HG02870 (cell line): Measurements from ENCODE around the gene AMOTL1.
"Not testable (repeated sequence)": the region's sequence is repeated elsewhere in the genome, so short reads cannot be mapped to it uniquely, and the experiment has no call there.

ENCODE experiments used
- ATAC-seq: cut with Tn5 transposase; IDR thresholded peaks from one replicate; pipeline ENCODE4 v1.9.1; 2021; ENCODE audit warnings: mild to moderate bottlenecking, moderate library complexity; ENCODE audit not compliant: unreplicated experiment

Gene AMOTL1

DNA sequence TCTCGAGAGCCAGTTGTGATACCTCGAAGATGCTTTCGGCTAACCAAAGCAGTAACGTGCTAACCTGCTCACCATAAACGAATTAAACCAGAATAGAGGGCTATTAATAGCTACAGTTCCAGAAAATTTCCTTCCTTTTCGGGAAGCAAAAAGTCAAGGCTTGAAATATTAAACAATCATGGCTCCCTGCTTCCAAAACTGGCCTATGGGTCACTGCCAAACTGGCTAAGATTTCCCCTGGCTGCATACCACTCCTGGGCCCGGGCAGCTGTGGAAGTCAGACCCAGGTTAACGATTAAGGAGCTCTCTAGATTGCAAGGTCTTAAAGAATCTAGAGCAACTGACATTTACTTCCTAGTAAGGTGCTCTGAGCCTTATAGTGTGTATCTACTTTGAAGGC lies 1.7 kb downstream of the AMOTL1 start:
- no peak for ATAC-seq

DNA sequence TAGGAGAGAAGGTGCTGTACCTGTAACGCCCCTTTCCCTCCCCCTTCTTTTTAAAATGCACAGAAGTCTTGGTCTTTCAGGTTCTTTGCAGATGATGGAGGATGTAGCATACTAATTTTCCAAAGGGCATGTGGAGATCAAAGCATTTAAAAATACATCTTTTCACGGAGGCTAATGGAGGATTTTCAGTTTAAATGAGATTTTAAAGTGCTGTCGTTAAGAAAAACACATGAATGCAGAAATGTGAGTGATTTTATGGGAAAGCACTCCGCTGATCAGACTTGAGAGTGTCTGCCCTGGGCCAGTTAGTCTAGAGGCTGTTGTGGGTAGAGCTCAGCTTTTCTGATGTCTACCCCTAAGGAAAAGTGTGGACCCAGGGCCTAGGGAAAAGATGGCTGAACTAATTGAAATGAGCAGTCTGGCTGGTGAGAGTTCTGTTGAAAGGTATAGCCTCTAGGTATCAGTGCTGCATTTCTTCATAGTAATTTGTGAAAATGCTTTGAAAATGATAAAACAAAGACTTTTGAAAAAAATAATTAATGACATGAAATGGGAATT lies 2.5 kb downstream of the AMOTL1 start:
- no peak for ATAC-seq

DNA sequence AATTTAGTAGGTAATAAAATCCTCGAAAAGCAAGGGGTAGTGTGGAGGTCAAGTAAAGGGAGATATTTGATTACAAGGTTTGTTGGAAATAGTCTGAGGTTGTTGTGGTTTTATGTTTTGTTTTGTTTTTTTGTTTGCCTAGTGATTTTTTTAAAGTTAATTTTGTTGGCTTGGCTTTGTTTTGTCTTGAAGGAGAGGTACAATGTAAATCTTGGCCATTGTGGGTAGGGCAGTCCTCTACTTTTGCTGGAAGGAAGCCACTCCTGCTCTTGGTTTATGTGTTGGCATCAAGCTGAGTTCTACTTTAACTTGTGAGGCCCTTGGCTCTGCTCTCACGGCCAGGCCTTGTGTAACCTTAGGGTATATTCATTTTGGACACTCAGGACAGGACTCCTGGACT lies 3.2 kb downstream of the AMOTL1 start:
- ATAC-seq = no peak

DNA sequence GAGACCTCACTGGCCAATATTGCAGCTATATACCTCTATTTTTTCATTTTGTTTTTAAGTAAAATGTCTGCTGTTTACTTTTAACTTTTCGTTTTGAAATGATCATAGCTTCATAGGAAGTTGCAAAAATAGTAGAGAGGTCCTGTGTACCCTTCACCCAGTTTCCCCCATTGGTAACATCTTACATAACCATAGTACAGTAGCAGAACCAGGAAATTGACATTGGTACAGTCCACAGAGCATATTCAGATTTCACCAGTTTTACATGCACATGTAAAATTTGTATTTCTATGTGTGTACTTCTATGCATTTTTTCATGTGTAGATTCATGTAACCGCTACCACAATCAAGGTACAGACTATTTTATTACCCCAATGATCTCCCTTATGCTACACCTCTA lies 3.8 kb downstream of the AMOTL1 start:
- no peak for ATAC-seq

DNA sequence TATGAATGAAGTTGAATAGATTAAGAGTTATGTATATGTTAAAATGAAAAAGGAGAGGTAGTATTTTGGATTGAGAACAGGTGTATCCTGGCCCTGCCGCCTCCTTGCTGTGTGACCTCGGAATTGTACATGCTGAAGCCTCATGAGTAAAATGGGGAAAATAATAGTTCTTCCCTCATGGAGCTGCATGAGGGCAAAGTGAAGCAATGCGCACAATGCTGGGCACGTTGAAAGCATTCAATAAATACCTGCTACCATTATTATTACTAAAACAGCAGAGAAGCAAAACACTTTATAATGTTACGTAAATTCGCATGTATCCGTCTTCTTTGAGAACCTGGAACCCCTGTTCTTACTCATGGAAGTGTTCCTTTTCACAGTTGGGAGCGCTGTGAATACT lies 5.7 kb downstream of the AMOTL1 start:
- no peak for ATAC-seq

DNA sequence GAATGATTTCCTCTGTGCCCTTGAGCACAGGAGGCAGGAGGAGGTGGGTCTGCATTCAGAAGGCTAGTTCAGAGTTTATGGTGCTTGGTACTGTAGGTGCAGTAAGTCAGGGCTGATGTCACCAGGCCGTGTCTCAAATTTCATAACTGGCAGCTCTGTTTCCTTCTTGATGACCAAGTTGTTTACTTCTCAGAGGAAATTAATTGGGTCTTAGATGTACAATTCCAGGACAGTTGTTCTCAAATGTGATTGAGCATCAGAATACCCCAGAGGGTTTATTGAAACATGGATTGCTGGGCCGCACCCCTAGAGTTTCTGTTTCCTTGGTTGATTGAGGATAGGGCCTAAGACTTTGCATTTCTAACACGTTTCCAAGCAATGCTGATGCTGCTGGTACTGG lies 6.2 kb downstream of the AMOTL1 start:
- ATAC-seq = no peak

DNA sequence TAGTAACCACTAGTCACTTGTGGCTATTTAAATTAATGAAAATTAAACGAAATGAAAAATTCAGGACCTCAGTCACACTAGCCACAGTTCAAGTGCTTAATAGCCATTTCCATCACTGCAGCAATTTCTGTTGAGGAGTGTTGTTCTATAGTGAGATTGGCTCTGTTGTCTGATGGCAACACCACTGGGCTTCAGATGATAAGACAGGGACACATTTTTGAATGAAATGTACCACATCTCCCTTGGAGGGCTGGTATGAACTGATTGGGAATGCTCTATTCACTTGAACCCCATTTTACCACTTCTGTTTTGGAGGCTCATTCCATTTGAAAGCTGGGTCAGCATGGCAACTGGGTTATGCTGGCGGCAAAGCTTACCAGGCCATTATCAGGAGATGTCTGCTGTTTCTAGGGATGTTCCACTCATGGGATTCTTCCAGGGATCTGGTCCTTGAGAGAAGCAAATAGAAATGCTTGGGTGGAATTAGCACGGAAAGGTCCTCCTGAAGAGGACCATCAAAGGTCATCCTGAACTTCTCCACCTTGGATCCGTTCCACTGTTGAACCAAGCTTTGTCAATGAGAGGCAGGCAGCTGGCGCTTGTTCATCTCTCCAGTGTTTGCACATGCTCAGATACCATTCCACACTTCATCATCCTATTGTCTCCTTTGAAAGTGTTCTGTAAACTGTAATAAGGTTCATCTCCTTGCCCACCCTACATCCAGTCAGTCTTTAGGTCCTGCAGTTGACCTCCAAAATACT lies 7.6 kb downstream of the AMOTL1 start:
- no peak for ATAC-seq

DNA sequence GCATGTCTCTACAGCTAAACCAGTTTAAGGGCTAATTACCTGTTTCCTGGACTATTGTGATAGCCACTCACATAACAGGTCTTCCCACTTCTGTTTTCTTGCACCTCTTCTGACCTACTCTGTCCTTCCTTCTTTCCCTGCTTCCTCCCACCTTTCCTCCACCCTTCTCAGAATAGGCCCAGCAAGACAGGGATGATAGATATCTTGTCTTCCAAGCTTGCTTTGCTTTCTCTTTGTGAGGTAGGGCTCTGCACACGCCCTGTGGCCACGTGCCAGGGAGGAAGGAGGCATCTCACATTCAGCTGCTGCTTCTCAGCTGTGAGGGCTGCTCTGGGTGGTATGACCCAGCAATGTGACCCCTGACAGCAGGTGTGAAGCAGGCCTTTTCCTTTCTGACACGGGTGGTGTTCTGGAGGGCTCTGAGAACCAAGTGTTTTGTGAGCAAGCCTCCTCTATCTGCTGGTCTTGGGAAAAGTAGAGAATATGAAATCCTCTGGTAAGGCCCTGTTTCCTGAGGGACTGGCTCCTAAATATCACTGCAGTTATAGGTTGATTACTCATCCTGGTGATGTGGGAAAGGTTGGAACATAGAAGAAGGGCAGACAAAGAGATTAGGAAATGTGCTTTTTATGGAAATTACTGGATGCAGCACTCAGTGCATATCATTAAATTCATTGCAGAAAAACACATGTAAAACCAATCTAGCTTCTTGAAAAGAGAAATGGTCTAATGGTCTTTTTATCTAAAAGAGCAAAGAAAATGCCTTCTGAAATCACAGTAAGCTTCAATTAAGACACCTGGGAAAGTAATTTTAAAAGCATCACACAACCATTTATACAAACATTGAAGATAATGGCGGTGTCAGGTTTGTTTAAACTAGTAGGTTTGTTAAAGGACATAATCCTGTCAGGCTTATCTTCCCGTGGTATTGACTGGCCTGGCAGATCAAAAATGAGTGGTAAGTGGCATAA lies 8.5 kb downstream of the AMOTL1 start:
- no peak for ATAC-seq

DNA sequence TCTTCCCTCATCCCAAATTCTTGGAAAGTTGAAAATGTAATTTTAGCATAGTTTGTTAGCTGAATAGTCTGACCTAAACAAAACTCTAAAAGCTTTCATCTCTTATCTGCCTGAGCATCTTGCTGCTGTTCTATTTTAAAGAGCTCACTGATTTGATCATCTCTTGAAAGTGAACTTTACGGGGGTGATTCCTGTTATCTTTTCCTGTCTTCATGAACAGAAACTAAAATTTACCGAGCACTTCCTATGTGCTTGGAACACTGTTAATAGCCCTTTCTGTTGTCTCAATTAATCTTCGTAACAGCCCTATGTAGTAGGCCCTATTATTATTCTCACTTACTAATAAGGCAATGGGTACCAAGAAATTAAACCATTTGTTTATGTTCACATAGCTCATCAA lies 12.3 kb downstream of the AMOTL1 start:
- ATAC-seq = no peak

DNA sequence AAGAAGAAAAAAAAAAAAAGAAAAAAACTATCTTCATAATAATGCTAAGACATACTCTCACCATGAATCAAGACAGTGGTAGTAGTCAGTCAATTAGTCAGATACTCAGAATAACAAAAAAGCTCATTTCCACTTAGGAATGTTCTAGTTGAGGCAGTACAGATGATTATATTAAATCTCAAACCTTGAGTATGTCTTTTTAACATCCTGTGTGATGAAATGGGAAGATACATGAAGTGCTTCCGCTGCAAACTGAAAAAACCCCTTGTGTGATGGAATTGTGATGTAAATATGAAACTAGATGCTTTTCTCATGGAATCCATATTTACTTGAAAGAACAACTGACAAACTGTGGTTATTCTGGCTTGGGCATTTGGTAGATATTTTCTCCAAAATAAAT lies 13.7 kb downstream of the AMOTL1 start:
- ATAC-seq = no peak

DNA sequence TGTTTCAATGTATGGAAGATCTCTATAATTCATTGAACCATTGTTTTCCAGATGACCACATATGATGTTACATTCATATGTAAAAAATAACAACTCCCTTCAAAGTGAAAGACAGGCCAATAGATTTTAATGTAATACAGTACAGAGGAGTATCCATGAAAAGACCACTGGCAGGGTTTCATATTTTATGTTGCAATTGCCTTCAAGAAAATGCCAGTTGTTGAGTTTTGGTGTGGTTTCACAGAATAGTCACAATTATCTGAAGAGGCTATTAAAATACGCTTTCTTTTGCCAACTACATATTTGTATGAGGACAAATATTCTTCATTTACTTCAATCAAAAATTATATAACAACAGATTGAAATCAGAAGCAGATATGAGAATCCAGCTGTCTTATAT lies 14.3 kb downstream of the AMOTL1 start:
- no peak for ATAC-seq

DNA sequence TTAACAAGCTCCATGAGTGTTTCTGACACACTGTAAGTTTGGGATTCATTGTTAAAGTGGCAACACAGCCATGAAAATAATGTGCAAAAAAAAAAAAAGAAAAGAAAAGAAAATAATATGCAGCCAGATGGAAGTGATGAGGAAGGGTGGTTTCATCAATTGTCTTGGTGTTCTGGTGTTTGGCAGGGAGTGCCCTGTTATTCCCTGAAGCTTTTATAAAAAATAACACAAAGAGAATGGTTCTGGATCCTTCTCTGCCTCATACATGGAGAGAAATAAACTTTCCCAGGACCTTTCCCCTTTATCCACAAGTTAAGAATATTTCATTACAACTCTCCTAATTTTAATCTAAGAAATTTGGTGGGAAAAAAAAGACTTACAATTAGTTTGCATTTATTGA lies 16.7 kb downstream of the AMOTL1 start:
- no peak for ATAC-seq

DNA sequence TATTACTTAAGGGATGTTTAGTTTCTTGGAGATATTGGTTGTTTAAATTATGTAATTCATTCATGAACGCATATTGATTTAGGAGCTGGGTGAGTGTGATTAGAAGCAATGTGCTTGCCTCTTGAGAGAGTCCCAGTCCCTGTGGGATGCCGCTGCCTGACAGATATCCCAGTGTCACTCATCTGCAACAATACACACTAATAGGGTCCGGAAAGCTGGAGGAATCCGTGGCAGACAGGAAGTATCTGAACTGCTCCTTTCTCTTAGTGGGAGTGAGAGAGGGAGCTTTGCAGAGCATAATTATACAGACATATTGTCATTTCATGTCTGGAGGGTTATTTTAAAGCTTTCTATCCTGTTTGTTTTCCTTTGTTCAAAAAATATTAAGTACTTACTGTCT lies 17.4 kb downstream of the AMOTL1 start:
- ATAC-seq = no peak

DNA sequence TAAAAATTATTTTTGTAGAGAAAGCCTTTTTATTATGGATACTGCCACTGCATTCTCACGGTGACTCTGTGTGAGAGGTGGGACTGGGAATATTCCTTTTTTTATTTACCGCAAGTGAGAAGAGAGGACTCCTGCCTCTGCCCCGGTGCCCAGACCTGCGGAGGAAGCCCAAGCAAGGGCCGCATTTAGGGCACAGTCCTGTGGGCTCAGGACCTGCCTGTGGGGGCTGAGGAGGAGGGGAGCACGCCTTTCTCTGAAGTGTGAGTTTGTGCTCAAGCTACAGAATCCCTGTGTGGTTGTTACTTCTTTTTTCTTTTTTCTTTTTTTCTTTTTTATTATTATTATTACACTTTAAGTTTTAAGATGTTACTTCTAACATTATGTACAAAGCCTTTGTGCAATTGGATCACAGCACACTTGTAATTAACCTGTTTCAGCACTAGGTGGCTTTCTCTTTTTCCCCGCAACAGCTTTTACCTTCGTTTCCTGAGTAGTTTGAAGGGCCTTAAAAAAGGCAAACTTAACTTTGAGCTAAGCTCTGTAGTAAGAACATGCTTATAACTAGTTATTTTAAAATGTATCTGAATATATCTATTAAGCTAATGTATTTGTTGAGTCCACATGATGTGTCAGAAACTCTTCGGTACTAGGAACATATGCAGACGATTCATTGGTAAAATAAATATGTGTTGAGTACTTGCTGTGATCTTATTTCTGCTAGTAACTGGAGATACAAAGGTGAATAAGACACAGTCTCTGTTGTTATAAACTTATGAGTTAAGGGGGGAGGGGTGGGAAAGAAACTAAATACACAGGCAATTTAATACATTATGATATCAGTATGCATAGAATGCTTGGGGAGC lies 18.3 kb downstream of the AMOTL1 start:
- ATAC-seq = peak; percentile 84

DNA sequence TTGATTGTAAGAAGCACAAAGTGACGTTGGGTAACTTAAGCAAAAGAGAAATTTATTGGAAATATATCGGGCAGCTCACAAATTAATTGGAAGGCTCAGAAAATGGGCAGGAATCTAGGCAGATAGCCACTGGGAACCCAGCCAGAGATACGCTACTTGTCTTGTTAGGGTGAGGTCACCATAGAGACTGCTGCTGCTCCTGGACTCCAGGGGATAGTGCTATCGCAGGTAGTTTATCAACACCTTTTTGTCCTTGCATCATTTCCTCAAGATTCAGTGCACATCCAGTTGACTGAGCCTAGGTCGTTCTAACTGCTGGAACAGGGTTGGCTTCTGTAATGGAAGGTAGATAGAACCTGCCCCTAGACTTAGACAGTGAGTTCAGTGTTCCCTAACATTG lies 19.6 kb downstream of the AMOTL1 start:
- ATAC-seq = no peak

DNA sequence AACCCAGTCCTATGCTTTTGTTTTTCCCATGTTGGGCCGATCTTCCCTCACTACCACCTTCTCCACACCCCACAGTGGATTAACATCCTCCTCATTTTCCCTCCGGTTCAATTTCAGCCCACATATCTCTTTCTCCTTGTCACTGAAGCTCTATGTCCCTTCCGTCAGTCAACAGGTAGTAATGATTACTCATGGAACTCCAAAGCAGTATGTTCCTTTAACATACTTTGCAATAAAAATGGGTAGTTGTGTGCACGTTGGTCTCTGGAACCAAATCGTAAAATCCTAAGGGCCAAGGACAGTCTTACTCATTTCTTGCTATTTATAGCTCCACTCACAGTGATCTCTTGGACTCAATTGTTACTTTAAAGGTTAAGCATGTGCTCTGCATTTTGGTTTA lies 20.2 kb downstream of the AMOTL1 start:
- ATAC-seq = no peak

DNA sequence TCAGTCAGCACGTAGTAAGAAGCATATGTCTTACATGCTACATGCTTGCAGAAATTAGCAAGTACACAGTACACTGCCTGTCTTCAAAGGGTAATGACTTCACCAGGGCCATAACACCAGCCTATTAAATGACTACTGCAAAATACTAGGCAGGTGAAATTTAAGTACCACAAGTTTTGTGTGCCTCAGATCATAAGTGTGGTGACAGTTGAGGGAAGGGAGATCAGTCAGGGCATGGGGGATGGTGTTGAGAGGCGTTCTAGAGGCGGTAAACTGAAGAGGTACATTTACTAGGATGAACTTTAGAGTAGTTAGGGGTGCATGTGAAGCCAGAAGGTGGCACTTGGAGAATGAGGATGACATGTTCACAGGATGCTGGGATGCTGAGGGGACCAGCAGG lies 22.0 kb downstream of the AMOTL1 start:
- ATAC-seq = no peak

DNA sequence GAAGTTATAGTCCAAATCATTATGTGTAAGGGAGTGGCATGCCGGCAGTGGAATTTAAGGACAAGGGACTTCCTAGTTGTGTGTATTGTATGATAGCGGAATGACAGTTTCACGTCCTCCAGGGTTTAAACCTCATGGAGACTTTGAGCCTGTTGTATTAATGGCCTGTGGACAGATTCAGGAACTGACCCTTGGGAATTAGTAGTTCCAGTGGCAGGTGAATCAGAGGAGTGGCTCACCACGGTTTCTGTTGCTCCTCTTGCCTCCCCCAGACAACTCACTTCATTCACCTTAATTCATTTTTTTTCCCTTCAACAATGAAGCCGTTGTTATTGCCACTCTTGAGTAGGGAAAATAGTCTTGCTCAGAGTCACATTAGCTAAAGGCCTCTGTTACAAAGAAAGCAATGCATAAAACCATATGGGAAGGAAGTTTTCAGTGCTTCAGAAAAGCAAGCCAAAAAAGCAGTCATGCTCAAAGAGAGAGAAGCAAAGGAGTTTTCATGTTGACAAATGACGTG lies 22.6 kb downstream of the AMOTL1 start:
- no peak for ATAC-seq

DNA sequence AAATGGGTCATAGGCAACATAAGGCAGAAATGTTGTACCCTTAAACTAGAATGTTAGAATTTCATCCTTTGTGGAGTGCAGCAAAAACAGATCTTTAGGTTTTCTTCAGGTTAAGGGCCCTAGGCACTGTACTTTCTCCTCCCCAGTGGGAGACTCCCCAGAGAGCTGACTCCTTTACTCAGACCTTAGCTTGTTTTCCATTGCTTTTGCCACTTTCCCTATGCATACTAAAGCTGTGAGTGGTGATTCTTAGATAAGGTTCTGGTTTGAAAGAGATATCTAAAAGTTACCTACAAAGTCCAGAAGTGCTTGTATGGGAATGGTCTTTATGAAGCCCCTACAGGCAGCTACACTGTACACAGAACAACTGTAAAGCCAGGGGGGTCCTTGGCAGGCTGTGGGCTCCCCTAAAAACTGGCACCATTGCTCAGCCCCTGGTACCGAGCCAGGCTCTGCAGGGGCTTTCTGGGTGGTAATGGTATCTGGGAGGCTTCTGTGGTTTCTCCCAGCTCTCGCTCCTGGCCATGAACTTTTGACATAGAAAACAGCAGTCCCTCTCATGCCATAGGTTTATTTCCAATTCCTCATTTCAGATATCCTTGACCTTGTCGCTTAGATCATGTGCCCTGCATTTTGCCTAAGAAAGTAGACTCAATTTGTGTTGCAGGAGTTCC lies 23.2 kb downstream of the AMOTL1 start:
- ATAC-seq = no peak

DNA sequence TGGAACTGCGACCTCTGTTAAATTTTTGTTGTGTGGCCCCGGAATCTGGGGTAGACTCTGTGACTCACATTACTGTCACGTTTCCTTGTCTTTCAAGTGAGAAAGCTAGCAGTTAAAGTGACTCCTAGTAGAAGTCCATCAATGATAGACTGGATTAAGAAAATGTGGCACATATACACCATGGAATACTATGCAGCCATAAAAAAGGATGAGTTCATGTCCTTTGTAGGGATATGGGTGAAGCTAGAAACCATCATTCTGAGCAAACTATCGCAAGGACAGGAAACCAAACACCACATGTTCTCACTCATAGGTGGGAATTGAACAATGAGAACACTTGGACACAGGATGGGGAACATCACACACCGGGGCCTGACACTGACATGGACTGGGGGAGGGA lies 23.8 kb downstream of the AMOTL1 start:
- not testable (repeated sequence) for ATAC-seq
